NCI-H146 treated with DMSO at 0.1 percent for 48 hours (cell line): ENCODE results near the gene ZNF335.
"Not testable (repeated sequence)": the region's sequence is repeated elsewhere in the genome, so short reads cannot be mapped to it uniquely, and the experiment has no call there.

Experiments used
- DNase-seq: peaks from one replicate; lab custom pipeline; 2025; ENCODE audit not compliant: unreplicated experiment; lab: John Stamatoyannopoulos, UW

The ZNF335 gene

DNA sequence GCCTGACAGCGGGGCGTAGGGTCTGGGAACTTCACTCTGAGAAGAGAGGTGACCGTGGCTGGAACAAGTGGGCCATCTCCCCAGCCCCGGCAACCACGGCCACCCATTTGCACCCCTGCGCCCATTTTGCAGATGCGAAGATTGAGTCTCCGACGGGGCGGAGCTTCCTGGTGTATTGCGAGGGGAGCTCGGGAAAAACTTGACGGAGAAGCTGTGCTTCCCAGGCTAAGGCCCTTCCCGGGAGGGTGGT lies 653 bp downstream of the ZNF335 start:
- no peak for DNase-seq

DNA sequence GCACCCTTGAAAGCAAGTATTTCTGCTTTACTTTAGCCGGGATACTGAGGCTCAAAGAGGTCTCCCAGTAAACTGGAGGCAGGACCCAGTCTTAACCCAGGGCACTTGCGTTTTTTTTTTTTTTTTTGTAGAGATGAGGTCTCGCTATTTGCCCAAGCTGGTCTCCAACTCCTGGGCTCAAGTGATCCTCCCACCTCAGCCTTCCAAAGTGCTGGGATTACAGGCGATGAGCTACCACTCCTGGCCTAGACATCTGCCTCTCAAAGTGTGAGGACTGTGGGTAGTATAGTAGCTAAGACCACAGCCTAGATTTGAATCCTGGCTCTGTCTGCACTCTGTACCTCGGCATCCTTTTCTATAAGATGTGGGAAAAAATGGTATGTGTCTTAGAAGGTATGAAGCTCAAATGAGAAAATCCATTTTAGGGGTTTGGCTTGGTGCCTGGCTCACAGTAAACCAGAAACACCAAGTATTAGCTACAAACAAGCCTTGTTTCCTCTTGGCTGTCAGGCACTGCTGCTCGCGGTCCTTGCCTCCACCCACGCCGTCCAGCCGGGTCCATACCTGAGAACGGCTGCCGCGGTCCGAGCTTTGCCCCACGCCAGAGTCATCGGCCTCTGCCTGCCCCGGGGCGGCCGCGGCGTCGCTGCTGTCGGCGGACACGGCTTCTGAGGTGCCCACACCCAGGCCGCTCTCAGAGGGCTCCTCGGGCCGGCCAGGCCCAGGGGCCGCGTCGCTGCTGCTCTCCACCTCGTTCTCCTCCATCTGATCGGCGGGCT lies 1.2 kb downstream of the ZNF335 start:
- DNase-seq: no peak

- peak; percentile 20 for DNase-seq
These were observed 2.0 kb downstream of the ZNF335 start for GRCh38 chr20:45969712-45970634.

- no peak for DNase-seq
These were observed 2.9 kb downstream of the ZNF335 start for GRCh38 chr20:45968801-45969711.

DNA sequence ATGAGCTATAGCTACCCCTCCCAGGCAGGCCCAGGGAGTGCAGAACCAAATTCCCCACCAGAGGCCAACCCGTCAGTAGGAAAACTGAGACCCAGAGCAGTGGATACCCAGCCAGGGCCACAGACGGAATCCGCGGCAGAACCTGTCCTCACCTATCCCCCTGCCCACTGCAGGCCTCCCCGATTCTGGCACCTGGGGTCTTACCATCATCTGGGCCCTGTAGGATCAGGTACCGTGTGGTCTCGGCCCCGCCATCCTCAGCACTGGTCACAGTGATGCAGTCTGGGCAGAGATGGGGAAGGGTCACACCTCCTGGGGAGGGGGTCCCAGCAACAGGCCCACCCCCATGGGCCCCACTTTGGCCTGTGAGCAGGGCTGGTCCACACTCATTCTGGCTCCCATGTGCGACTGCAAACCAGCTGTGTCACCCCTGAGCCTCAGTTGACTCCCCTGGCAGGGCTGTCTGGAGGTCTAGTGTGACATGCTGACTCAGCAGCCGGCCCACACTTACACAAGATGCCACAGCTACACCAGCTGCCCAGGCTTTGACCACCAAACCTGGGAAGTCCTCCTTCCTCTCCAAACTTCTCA lies 3.8 kb downstream of the ZNF335 start:
- DNase-seq: no peak

- DNase-seq: no peak
These were observed 4.4 kb downstream of the ZNF335 start for GRCh38 chr20:45967551-45968080.

GRCh38 chr20:45965169-45966002 lies 6.6 kb downstream of the ZNF335 start:
- no peak for DNase-seq

GRCh38 chr20:45964006-45964400 lies 8.0 kb downstream of the ZNF335 start:
- DNase-seq: no peak

GRCh38 chr20:45963059-45964005 lies 8.7 kb downstream of the ZNF335 start:
- peak; percentile 31 for DNase-seq

- no peak for DNase-seq
These were observed 9.8 kb downstream of the ZNF335 start for GRCh38 chr20:45962031-45962755.

- DNase-seq: no peak
These were observed 11.9 kb downstream of the ZNF335 start for GRCh38 chr20:45959956-45960630.

DNA sequence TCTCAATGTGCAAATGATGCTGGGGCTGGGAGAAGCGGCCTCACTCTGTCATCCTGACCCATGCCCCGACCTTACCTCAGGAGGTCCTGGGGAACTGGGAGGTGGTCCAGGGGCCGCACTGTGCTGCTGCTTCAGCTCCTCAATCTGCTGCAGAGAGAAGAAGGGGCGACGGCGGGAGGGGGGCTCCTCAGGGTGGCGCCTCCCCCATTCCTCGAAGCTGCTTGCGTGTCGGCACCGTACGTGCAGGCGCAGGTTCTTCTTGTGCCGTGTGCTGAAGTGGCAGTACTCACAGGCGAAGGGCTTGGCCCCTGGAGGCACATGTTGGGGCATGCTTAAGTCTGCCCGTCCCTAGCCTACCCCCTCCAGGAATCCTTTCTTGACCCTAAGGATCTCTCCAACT lies 12.9 kb downstream of the ZNF335 start:
- no peak for DNase-seq

GRCh38 chr20:45958593-45958992 lies 13.4 kb downstream of the ZNF335 start:
- DNase-seq: no peak

DNA sequence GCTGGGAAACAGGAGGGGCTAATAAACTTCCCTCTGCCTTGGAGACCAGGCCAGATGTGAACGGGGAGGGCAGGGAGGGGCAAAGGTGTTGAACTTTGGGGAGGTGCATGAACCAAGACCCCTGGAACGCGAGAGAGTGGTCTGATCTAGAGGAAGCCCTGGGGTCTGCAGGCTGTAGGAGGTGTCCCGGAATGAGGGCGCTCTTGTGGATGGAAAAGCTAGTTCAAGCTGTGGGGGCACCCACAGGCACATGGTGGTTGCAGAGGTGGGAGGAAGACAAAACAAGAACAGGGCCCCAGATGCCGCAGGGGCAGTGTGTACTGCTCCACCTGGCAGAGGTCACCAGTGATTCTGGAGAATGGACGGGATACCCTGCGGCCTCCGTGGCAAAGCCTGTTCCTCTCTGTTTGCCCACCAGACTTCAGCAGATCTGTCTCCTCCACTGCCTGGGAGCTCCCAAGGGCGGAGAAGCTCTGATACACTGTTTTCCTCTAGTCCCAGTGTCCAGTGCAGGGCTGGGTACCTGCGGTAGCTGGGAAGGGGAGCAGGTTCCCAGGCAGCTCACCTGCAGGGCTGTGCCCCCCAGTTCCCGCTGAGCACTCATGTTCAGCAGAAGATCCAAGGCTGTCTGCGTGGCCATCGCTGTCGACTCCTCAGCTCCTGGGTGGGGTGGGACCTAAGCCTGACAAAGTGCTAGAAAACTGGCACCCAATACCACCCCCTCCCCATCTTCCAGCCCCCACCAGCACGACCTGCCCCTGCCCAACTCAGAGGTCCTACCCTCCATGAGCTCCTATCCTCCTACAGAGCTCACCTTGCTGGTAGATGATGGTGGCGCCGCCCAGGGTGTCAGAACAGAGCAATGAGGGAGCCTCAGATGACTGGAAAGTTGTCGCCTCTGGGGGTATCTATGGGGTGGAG lies 14.7 kb downstream of the ZNF335 start:
- no peak for DNase-seq

DNA sequence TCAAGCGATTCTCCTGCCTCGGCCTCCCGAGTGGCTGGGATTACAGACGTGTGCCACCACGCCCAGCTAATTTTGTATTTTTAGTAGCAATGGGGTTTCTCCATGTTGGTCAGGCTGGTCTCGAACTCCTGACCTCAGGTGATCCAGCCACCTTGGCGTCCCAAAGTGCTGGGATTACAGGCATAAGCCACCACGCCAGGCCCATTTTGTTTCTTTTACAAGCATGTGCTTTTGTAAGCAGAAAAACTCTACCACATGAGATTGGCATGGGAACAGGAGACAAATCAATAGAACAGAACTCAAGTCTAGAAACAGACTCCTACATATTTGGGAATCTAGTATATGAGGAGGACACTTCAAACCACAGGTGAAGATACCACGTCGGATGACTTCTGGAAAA lies 15.7 kb downstream of the ZNF335 start:
- DNase-seq: not testable (repeated sequence)

DNA sequence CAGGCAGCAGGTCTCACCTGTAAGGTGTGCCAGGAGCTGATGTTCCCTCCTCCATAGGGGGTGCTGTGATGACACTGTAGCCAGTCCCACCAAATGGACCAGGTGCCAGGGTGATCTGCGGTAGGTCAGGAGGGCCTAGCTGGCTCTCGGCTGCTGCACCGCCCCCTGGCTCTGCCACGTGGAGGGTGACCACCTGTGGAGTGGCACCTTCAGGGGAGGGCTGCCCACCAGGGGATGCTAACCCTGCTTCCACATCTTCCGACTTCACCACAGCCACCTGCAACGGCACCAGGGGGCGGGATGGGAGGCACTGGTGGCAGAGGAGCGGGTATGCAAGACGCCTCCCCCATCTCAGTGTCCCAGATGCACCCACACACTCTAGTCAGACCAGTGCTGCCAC lies 18.3 kb downstream of the ZNF335 start:
- DNase-seq: no peak
